Endometrial microvascular endothelial cells (primary cell): ENCODE data around the gene RTN4R. TPM values are rescaled to one million over a fixed set of nuclear protein-coding genes. Genes with fewer than 3 reads are reported as not detected.

Experiments used
- in situ Hi-C: cut with HindIII; loops from 2 replicates; pipeline ENCODE4 v1.10.0; 2017; ENCODE audit warnings: low sequenced_read_pairs, low pct_unique_long_range_greater_than_20kb; ENCODE audit errors: inconsistent ontology term
- total RNA-seq: library from RNA; depleted of rRNA; stranded (reverse); fragments of >200 nt; gene quantifications from one replicate; pipeline ENCODE4 v1.2.3, GENCODE V29; 2015; ENCODE audit errors: inconsistent ontology term

RTN4R gene
- total RNA-seq, 1 donor from 2014 or later: not detected

- in situ Hi-C loops: no loop called here
Measured at GRCh38 chr22:20237480-20238440, 30.4 kb downstream of the RTN4R start.

GRCh38 chr22:20236052-20236717 lies 31.9 kb downstream of the RTN4R start:
- in situ Hi-C loops: no loop called here

- in situ Hi-C loops: no loop called here
Measured at GRCh38 chr22:20235389-20235991, 32.6 kb downstream of the RTN4R start.

- in situ Hi-C loops: no loop called here
Measured at GRCh38 chr22:20234760-20235388, 33.2 kb downstream of the RTN4R start.

GRCh38 chr22:20234314-20234682 lies 33.8 kb downstream of the RTN4R start:
- in situ Hi-C loops: no loop called here

- in situ Hi-C loops: no loop called here
Measured at GRCh38 chr22:20233351-20234313, 34.5 kb downstream of the RTN4R start.

- in situ Hi-C loops: no loop called here
Measured at GRCh38 chr22:20232781-20233180, 35.3 kb downstream of the RTN4R start.

- in situ Hi-C loops: no loop called here
Measured at GRCh38 chr22:20232237-20232598, 35.9 kb downstream of the RTN4R start.

- in situ Hi-C loops: no loop called here
Measured at GRCh38 chr22:20231514-20232236, 36.4 kb downstream of the RTN4R start.

- in situ Hi-C loops: no loop called here
Measured at GRCh38 chr22:20230777-20231420, 37.2 kb downstream of the RTN4R start.

- in situ Hi-C loops: no loop called here
Measured at GRCh38 chr22:20229916-20230775, 38.0 kb downstream of the RTN4R start.

- in situ Hi-C loops: no loop called here
Measured at GRCh38 chr22:20228939-20229272, 39.2 kb downstream of the RTN4R start.

- in situ Hi-C loops: no loop called here
Measured at GRCh38 chr22:20228055-20228938, 39.8 kb downstream of the RTN4R start.

GRCh38 chr22:20227363-20227762 lies 40.8 kb downstream of the RTN4R start:
- in situ Hi-C loops: no loop called here

GRCh38 chr22:20226760-20227350 lies 41.3 kb downstream of the RTN4R start:
- in situ Hi-C loops: no loop called here
